HG02973 (cell line): ENCODE data around the gene SIRT2.
"Not testable (repeated sequence)": the region's sequence is repeated elsewhere in the genome, so short reads cannot be mapped to it uniquely, and the experiment has no call there.

Experiments used
- ATAC-seq: cut with Tn5 transposase; IDR thresholded peaks from one replicate; pipeline ENCODE4 v1.9.1; 2021; ENCODE audit warnings: moderate library complexity; ENCODE audit not compliant: unreplicated experiment

SIRT2 gene

GRCh38 chr19:38830039-38830733, 69.2 kb downstream of the SIRT2 start:
- no peak for ATAC-seq

- ATAC-seq: not testable (repeated sequence)
Measured at GRCh38 chr19:38829203-38829602, 70.2 kb downstream of the SIRT2 start.
